ENCODE measurements around the gene FAF1.

DNA sequence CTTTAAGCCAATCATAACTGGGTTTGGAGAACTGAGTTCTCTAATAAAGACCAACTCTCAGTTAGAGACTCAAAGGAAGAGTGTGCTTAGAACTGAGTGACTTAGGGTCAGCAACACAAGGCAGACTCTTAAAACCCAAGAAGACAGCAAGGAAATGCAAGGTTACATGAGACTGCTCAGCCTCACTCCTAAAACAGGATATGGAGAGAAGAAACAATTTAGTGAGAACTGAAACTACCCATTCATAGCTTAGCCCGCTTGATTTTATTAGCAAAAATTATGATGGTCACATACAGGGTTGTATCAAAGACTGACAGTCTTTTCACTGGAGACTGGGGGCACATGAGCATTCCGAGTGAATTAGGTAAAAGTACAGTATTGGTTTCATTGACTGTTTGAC, 457.9 kb downstream of the FAF1 start:
- TF ChIP-seq, protein P1, sequence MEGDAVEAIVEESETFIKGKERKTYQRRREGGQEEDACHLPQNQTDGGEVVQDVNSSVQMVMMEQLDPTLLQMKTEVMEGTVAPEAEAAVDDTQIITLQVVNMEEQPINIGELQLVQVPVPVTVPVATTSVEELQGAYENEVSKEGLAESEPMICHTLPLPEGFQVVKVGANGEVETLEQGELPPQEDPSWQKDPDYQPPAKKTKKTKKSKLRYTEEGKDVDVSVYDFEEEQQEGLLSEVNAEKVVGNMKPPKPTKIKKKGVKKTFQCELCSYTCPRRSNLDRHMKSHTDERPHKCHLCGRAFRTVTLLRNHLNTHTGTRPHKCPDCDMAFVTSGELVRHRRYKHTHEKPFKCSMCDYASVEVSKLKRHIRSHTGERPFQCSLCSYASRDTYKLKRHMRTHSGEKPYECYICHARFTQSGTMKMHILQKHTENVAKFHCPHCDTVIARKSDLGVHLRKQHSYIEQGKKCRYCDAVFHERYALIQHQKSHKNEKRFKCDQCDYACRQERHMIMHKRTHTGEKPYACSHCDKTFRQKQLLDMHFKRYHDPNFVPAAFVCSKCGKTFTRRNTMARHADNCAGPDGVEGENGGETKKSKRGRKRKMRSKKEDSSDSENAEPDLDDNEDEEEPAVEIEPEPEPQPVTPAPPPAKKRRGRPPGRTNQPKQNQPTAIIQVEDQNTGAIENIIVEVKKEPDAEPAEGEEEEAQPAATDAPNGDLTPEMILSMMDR (IDR thresholded peaks at IDR 0.05; ENCODE audit: low read depth, low read length, poor library complexity, severe bottlenecking), result no peak
- no peak for TF ChIP-seq EZH2phosphoT487 (IDR thresholded peaks at IDR 0.05; ENCODE audit: borderline replicate concordance, low read length)

All from DOHH2 (cell line).